ENCODE measurements around the gene UBE2N. TPM values are rescaled to one million over a fixed set of nuclear protein-coding genes. Genes with fewer than 3 reads are reported as not detected.

Gene UBE2N
- total RNA-seq, 1 experiment from 2014 or later, result 82.1 TPM

DNA sequence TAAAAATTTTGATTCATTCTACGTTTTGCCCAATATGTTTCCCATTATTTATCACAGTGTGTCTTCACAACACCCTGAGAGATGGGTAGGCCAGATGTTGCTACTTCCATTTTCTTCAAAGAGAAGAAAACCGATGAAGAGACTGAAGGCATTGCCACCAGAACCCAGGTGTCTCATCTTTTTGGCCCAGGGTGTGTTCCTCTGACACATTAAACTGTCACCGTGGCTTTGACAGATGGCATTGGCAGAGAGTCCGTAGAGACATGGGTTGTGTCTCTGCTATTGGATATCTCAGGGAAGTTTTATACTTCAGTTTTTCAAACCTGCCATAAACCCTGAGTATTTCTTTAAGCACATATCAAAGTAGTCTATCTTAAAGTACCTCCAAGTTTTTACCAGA is 75.3 kb downstream of the UBE2N start:
- Histone ChIP-seq H3K4me2 (no peak overlapping the region), H3K4me3 (no peak overlapping the region), H4K20me1 (ENCODE audit: insufficient read depth) (no peaks in the 10 kb centered on the region), H3K4me1 (replicated peaks; ENCODE audit: insufficient read depth) (no peaks in the 10 kb centered on the region), H3K27me3 (ENCODE audit: insufficient read depth, low read depth) (no peaks in the 10 kb centered on the region), H3K27ac (no peak overlapping the region), H3K9me2 (ENCODE audit: insufficient read depth) (no peaks in the 10 kb centered on the region), H2AFZ (no peak overlapping the region), H3K79me2 (ENCODE audit: low read depth) (no peaks in the 10 kb centered on the region), H3K9me3 (ENCODE audit: insufficient read depth, low read depth) (no peaks in the 10 kb centered on the region), H3F3A (ENCODE audit: insufficient read depth, low read depth) (no peaks in the 10 kb centered on the region), H3K36me3 (ENCODE audit: low read depth) (no peaks in the 10 kb centered on the region)
- ChIA-PET POLR2A (ENCODE audit: unreplicated experiment) (no interaction called here), CTCF (no interaction called here)
- DNase-seq, result no peak
- no TSS peak for BruUV-seq (replicated peaks)
- no peak for TF ChIP-seq EZH2 (IDR thresholded peaks at IDR 0.05; ENCODE audit: low read depth)
- no peak for TF ChIP-seq CTCF (conservative IDR thresholded peaks at IDR 0.05)
- intact Hi-C loops (cut with micrococcal nuclease; ENCODE audit: unreplicated experiment), result no loop called here

DNA sequence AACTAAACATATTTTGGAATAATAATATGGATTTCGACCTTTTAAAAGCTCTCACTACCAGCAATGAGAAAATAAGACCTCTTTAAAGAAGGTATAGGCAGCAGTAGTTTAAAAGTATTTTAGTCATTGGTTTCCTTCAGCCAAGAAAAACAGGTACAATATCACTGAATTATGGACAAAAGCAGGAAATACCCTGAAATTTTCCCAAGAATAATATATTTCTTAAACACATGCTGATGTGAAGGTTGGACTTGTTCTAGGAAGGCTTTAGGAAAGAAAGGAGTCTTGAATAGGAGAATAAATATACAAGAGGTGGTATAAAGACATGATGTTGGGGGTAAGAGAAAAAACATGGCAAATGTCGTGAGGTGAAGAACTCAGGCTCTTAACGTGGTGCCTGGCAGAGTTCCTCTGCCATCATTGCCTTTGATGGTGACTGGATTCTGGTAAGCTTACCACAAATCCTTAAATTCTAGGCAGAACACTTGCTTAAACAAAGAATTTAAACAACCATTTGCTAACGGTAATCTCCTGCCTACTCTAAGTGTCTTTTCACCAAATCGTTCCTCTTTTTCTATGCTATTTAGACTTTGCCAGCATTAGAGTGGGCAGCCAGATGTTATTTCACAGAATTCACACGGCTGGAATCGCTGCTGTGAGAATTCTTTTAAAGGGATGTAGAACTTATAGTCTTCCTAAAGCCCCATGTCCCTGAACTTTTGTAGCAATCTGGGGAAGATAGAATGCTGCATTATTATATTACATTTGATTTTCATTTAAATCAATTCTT is 75.9 kb downstream of the UBE2N start:
- H3K4me3 ChIP-seq, result no peak overlapping the region
- POLR2A ChIA-PET (ENCODE audit: unreplicated experiment), result interaction anchor here (0.5 kb wide), 1 partner anchor 565 kb away, joined by 10 read pairs; no protein-coding TSS in a partner anchor

DNA sequence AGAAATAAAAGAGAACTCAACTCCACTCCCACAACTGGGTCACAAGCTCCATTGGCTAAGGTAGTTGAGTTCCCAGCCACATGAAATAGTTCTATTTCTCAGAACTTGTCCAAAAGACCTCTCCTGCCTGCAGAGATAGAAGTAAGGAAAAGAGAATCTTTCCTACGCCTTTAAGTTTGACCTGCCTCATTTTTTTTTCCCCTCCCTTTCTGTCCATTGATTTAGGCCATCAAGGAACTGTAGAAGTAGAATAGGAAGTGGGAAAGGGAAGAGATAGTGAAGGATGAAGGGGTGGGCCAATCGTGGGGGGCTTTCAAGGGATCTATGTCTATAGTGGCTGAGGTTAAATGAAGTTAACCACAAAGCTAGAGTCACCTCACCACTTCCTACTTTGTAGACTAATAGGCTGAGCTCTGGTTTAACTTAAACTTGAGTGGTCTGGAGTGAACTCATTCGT is 77.9 kb downstream of the UBE2N start:
- H2AFZ ChIP-seq, result no peak overlapping the region
- no peaks in the 10 kb centered on the region for H4K20me1 ChIP-seq (ENCODE audit: insufficient read depth)
- H3K9me3 ChIP-seq (ENCODE audit: insufficient read depth, low read depth), result no peaks in the 10 kb centered on the region
- no peaks in the 10 kb centered on the region for H3F3A ChIP-seq (ENCODE audit: insufficient read depth, low read depth)
- ChIA-PET CTCF (no interaction called here), POLR2A (ENCODE audit: unreplicated experiment) (no interaction called here)
- no peaks in the 10 kb centered on the region for H3K79me2 ChIP-seq (ENCODE audit: low read depth)
- 0 out of 2 replicates have a peak, but pooled peaks cover 4% of the 10 kb centered on the region for H3K4me1 ChIP-seq (replicated peaks; ENCODE audit: insufficient read depth)
- no TSS peak for BruUV-seq (replicated peaks)
- H3K9me2 ChIP-seq (ENCODE audit: insufficient read depth), result no peaks in the 10 kb centered on the region
- H3K36me3 ChIP-seq (ENCODE audit: low read depth), result no peaks in the 10 kb centered on the region
- DNase-seq, result no peak
- no peak overlapping the region for H3K27ac ChIP-seq
- H3K27me3 ChIP-seq (ENCODE audit: insufficient read depth, low read depth), result no peaks in the 10 kb centered on the region
- no peak overlapping the region for H3K4me2 ChIP-seq
- H3K4me3 ChIP-seq, result no peak overlapping the region
- intact Hi-C loops (cut with micrococcal nuclease; ENCODE audit: unreplicated experiment), result loop anchor here (5.0 kb wide), 1 partner anchor 1517 kb away; no protein-coding TSS in a partner anchor
- TF ChIP-seq EZH2 (IDR thresholded peaks at IDR 0.05; ENCODE audit: low read depth) (no peak), CTCF (conservative IDR thresholded peaks at IDR 0.05) (no peak)

More for the DNA sequence above, 75.9 kb downstream of the UBE2N start:
- CTCF ChIA-PET, result no interaction called here
- Histone ChIP-seq H3K4me2 (no peak overlapping the region), H3K27me3 (ENCODE audit: insufficient read depth, low read depth) (no peaks in the 10 kb centered on the region), H4K20me1 (ENCODE audit: insufficient read depth) (no peaks in the 10 kb centered on the region), H3K79me2 (ENCODE audit: low read depth) (no peaks in the 10 kb centered on the region), H3K36me3 (ENCODE audit: low read depth) (no peaks in the 10 kb centered on the region), H2AFZ (no peak overlapping the region), H3K27ac (no peak overlapping the region), H3K9me2 (ENCODE audit: insufficient read depth) (no peaks in the 10 kb centered on the region), H3K4me1 (replicated peaks; ENCODE audit: insufficient read depth) (no peaks in the 10 kb centered on the region), H3K9me3 (ENCODE audit: insufficient read depth, low read depth) (no peaks in the 10 kb centered on the region), H3F3A (ENCODE audit: insufficient read depth, low read depth) (no peaks in the 10 kb centered on the region)
- BruUV-seq (replicated peaks), result no TSS peak
- DNase-seq, result no peak
- intact Hi-C loops (cut with micrococcal nuclease; ENCODE audit: unreplicated experiment), result no loop called here
- TF ChIP-seq EZH2 (IDR thresholded peaks at IDR 0.05; ENCODE audit: low read depth), result no peak
- TF ChIP-seq CTCF (conservative IDR thresholded peaks at IDR 0.05), result no peak

Measured in PC-9 (cell line).